ENCODE data around the gene RMI2. TPM values are rescaled to one million over a fixed set of nuclear protein-coding genes. Genes with fewer than 3 reads are reported as not detected.

The RMI2 gene
- total RNA-seq, 6 experiments from 2014 or later, result 0.37 to 2.9 (median 1.0) TPM

GRCh38 chr16:11400076-11400475 lies 54.8 kb downstream of the RMI2 start:
- peaks cover 0 to 9% (median 0%) of the 10 kb centered on the region in 4 donors for H3K4me1 ChIP-seq
- DNase-seq, result peak in 1 of 3 donors; percentile 35

More at GRCh38 chr16:11400076-11400475, 54.8 kb downstream of the RMI2 start:
- Histone ChIP-seq H3K27ac (no peak overlapping the region), H3K27me3 (no peaks in the 10 kb centered on the region), H3K4me3 (no peak overlapping the region), H3K9me3 (no peaks in the 10 kb centered on the region), H3K36me3 (no peaks in the 10 kb centered on the region)
- TF ChIP-seq CTCF (IDR thresholded peaks at IDR 0.05) (no peak), POLR2A (IDR thresholded peaks at IDR 0.05) (no peak)
- no peak for ATAC-seq
- 87% methylated on average over 7 of the region's 7 CpGs for WGBS (ENCODE audit: insufficient coverage, low coverage, low lambda C conversion rate, missing lambda C conversion rate)
- intact Hi-C loops (cut with DNase I), result loop anchor here in 1 of 2 donors (10.0 kb wide), 1 partner anchor 245 kb away; no protein-coding TSS in a partner anchor

Small RNA genes within 50 kb of the gene (microRNA-seq; reads per million reads assigned to microRNA genes)
- gene MIR548H2, result 0 reads per million in 2 donors

Small RNA genes within 50 kb of the gene (small RNA-seq; reads per million reads assigned to genes)
- 0 reads per million in 2 experiments for gene AC099489.2
- 0 reads per million in 2 experiments for gene MIR548H2
- 0 reads per million in 2 experiments for gene RF00019

Other genes with a start within 250 kb of the RMI2 start
- gene SOCS1, start 89.3 kb upstream of the RMI2 start, total RNA-seq, result 10 to 100 TPM in 3 of 6 experiments, 1 to 10 TPM in 2, under 1 TPM in 1; 0.88 to 26.6 (median 10.9) TPM
- gene TNP2, start 76.1 kb upstream of the RMI2 start, total RNA-seq, result not detected
- not detected for gene PRM3, start 71.8 kb upstream of the RMI2 start, total RNA-seq
- gene PRM2, start 69.0 kb upstream of the RMI2 start, total RNA-seq, result not detected
- not detected for gene PRM1, start 64.1 kb upstream of the RMI2 start, total RNA-seq
- gene LITAF, start 241.5 kb downstream of the RMI2 start, total RNA-seq, result 100 to 1,000 TPM in 1 of 6 experiments, 10 to 100 TPM in 5; 43.7 to 148 (median 59.1) TPM